Caco-2 (cell line): ENCODE measurements around the gene HUWE1. TPM values are rescaled to one million over a fixed set of nuclear protein-coding genes. Genes with fewer than 3 reads are reported as not detected.

Experiments
- BruUV-seq: library from RNA; stranded (reverse); fragments of 400-500 nt; replicated peaks from 2 replicates; lab custom pipeline; 2021; lab: Mats Ljungman, UMichigan
- CTCF ChIA-PET: fragments of 300-600 bp; sonication (Branson Sonifier 250); formaldehyde crosslinking; loops from one replicate; lab custom pipeline; 2022; ENCODE audit warnings: antibody characterized with exemption; lab: Charles Lee
- POLR2A ChIA-PET: fragments of 300-600 bp; sonication (Branson Sonifier 250); formaldehyde crosslinking; loops from one replicate; lab custom pipeline; 2022; ENCODE audit warnings: antibody characterized with exemption; lab: Charles Lee
- DNase-seq, 2 experiments: peaks; one replicate each; pipeline versions ENCODE4 v3.0.0 to v3.0.0-alpha.2; 2020 to 2022
- H3K27me3 ChIP-seq: replicated peaks from 2 replicates; pipeline ENCODE4 v1.6.0; 2011; ENCODE audit warnings: low read length; ENCODE audit not compliant: control insufficient read depth, insufficient read depth
- H3K36me3 ChIP-seq: 2 replicates; pipeline ENCODE4 v1.5.1; 2011; ENCODE audit warnings: low read length; ENCODE audit not compliant: control insufficient read depth, insufficient read depth
- H3K4me1 ChIP-seq: fragments of 250-450 bp; sonication (Bioruptor Pico); 2 replicates; pipeline ENCODE4 v1.5.1; 2020; ENCODE audit warnings: mild to moderate bottlenecking
- H3K4me3 ChIP-seq: 2 replicates; pipeline ENCODE4 v1.5.1; 2011; ENCODE audit warnings: low read depth, mild to moderate bottlenecking, control low read depth, low read length
- H3K9me3 ChIP-seq: fragments of 250-450 bp; sonication (Bioruptor Pico); 2 replicates; pipeline ENCODE4 v1.5.1; 2020; ENCODE audit warnings: mild to moderate bottlenecking, moderate library complexity
- H3K27ac Mint-ChIP-seq: one replicate; pipeline ENCODE4 v1.8.0; 2022; ENCODE audit warnings: mixed read lengths; ENCODE audit not compliant: unreplicated experiment
- H3K27me3 Mint-ChIP-seq: one replicate; pipeline ENCODE4 v1.8.0; 2022; ENCODE audit warnings: mixed read lengths; ENCODE audit not compliant: insufficient read depth, unreplicated experiment
- H3K36me3 Mint-ChIP-seq: one replicate; pipeline ENCODE4 v1.8.0; 2022; ENCODE audit warnings: mild to moderate bottlenecking, mixed read lengths; ENCODE audit not compliant: insufficient read depth, unreplicated experiment
- H3K4me1 Mint-ChIP-seq: one replicate; pipeline ENCODE4 v1.8.0; 2022; ENCODE audit warnings: low read depth, mixed read lengths; ENCODE audit not compliant: unreplicated experiment
- H3K4me3 Mint-ChIP-seq: one replicate; pipeline ENCODE4 v1.8.0; 2022; ENCODE audit warnings: mild to moderate bottlenecking, moderate library complexity, mixed read lengths; ENCODE audit not compliant: unreplicated experiment
- H3K9me3 Mint-ChIP-seq: one replicate; pipeline ENCODE4 v1.8.0; 2022; ENCODE audit warnings: mixed read lengths; ENCODE audit not compliant: unreplicated experiment
- intact Hi-C: fragments of 100-400 bp; cut with micrococcal nuclease; formaldehyde crosslinking; loops from one replicate; pipeline ENCODE4 v1.10.0; 2022; ENCODE audit not compliant: unreplicated experiment
- total RNA-seq: library from RNA; stranded (reverse); gene quantifications from 2 replicates; pipeline ENCODE4 v1.2.3, GENCODE V29; 2022
- TF ChIP-seq, protein P1 (sequence below), 2 experiments: fragments of 200-600 bp in 1 of 2; IDR thresholded peaks; 1 replicate in 1 of 2; 2 replicates in 1 of 2; pipeline versions ENCODE4 v1.5.1 to v1.8.0; 2011 to 2022; ENCODE audit warnings: antibody characterized with exemption in 1 of 2, control low read depth in 1 of 2, inconsistent platforms in 1 of 2, low read depth in 1 of 2, low read length in 1 of 2, mild to moderate bottlenecking in 1 of 2, moderate library complexity in 1 of 2; ENCODE audit not compliant: insufficient read depth in 1 of 2, severe bottlenecking in 1 of 2, unreplicated experiment in 1 of 2

Gene HUWE1
- total RNA-seq, 1 experiment from 2014 or later, result 222 TPM

DNA sequence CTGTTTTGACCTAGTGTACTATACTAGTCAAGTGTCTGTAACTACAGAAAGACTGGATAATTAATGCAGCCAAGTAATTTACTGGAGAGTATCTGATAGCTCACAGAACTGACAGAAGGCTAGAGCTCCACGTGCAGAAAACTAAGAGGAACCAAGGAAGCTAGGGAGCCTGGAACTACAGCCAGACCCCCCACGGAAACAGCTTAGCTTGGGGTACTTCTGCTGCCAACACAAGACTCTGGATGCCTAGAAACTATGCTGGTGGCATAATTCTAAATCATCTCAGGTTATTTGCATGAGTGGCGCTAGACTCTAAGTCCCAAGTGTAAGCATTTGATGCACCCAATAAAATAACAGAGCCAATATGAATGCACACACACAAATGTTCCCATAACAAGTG is 26.5 kb downstream of the HUWE1 start:
- Mint-ChIP-seq H3K36me3 (peaks cover 24% of the 10 kb centered on the region), H3K9me3 (no peaks in the 10 kb centered on the region), H3K4me3 (no peak overlapping the region), H3K4me1 (no peaks in the 10 kb centered on the region), H3K27ac (no peak overlapping the region), H3K27me3 (no peaks in the 10 kb centered on the region)
- DNase-seq, result no peak
- H3K4me1 ChIP-seq, result no peaks in the 10 kb centered on the region
- intact Hi-C loops, result no loop called here
- no peaks in the 10 kb centered on the region for H3K9me3 ChIP-seq
- no TSS peak for BruUV-seq
- POLR2A ChIA-PET, result no interaction called here
- TF ChIP-seq, protein P1, sequence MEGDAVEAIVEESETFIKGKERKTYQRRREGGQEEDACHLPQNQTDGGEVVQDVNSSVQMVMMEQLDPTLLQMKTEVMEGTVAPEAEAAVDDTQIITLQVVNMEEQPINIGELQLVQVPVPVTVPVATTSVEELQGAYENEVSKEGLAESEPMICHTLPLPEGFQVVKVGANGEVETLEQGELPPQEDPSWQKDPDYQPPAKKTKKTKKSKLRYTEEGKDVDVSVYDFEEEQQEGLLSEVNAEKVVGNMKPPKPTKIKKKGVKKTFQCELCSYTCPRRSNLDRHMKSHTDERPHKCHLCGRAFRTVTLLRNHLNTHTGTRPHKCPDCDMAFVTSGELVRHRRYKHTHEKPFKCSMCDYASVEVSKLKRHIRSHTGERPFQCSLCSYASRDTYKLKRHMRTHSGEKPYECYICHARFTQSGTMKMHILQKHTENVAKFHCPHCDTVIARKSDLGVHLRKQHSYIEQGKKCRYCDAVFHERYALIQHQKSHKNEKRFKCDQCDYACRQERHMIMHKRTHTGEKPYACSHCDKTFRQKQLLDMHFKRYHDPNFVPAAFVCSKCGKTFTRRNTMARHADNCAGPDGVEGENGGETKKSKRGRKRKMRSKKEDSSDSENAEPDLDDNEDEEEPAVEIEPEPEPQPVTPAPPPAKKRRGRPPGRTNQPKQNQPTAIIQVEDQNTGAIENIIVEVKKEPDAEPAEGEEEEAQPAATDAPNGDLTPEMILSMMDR (IDR thresholded peaks at IDR 0.05; ENCODE audit: insufficient read depth in 1 of 2, low read depth in 1 of 2, low read length in 1 of 2, severe bottlenecking in 1 of 2, unreplicated experiment in 1 of 2), result no peak
- H3K27me3 ChIP-seq, result no peaks in the 10 kb centered on the region
- H3K4me3 ChIP-seq, result no peak overlapping the region
- no peaks in the 10 kb centered on the region for H3K36me3 ChIP-seq
- CTCF ChIA-PET, result no interaction called here

DNA sequence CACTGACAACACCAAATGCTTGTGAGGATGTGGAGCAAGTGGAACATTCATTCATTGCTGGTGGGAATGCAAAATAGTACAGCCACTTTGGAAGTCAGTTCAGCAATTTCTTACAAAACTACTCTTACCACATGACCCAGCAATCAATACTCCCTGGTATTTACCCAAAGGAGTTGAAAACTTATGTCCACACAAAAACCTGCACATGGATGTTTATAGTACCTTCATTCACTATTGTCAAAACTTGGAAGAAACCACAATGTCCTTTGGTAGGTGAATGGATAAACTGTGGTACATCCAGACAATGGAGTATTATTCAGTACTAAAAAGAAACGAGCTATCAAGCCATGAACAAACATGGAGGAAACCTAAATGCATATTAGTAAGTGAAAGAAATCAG is 27.5 kb downstream of the HUWE1 start:
- TF ChIP-seq, protein P1 (IDR thresholded peaks at IDR 0.05; ENCODE audit: insufficient read depth in 1 of 2, low read depth in 1 of 2, low read length in 1 of 2, severe bottlenecking in 1 of 2, unreplicated experiment in 1 of 2), result no peak
- H3K27me3 ChIP-seq, result no peaks in the 10 kb centered on the region
- no peaks in the 10 kb centered on the region for H3K4me1 ChIP-seq
- ChIA-PET POLR2A (no interaction called here), CTCF (no interaction called here)
- BruUV-seq, result no TSS peak
- H3K9me3 ChIP-seq, result no peaks in the 10 kb centered on the region
- no peaks in the 10 kb centered on the region for H3K9me3 Mint-ChIP-seq
- H3K36me3 ChIP-seq, result no peaks in the 10 kb centered on the region
- H3K27ac Mint-ChIP-seq, result no peak overlapping the region
- H3K27me3 Mint-ChIP-seq, result no peaks in the 10 kb centered on the region
- no peak for DNase-seq
- H3K4me3 ChIP-seq, result no peak overlapping the region
- no peak overlapping the region for H3K4me3 Mint-ChIP-seq
- peaks cover 26% of the 10 kb centered on the region for H3K36me3 Mint-ChIP-seq
- intact Hi-C loops, result no loop called here
- no peaks in the 10 kb centered on the region for H3K4me1 Mint-ChIP-seq

DNA sequence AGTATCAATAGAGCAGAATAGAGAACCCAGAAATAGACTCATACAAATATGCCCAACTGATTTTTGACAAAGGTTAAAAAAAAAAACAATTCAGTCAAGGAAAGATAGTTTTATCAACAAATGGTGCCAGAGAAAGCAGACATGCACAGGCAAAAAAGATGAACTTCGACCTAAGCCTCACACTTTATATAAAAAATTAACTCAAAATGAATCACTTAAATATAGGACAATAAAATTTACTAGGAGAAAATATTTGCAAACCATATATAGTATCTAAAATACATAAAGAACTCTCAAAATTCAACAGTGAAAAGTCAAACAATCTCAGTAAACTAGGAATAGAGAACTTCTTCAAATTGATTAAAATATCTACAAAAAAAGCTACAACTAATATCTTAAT is 29.7 kb downstream of the HUWE1 start:
- no peak for DNase-seq
- Histone ChIP-seq H3K9me3 (no peaks in the 10 kb centered on the region), H3K36me3 (no peaks in the 10 kb centered on the region), H3K4me1 (no peaks in the 10 kb centered on the region), H3K27me3 (no peaks in the 10 kb centered on the region), H3K4me3 (no peak overlapping the region)
- intact Hi-C loops, result no loop called here
- H3K4me1 Mint-ChIP-seq, result no peaks in the 10 kb centered on the region
- H3K9me3 Mint-ChIP-seq, result no peaks in the 10 kb centered on the region
- H3K4me3 Mint-ChIP-seq, result no peak overlapping the region
- BruUV-seq, result no TSS peak
- ChIA-PET POLR2A (no interaction called here), CTCF (no interaction called here)
- peaks cover 30% of the 10 kb centered on the region for H3K36me3 Mint-ChIP-seq
- H3K27ac Mint-ChIP-seq, result no peak overlapping the region
- TF ChIP-seq, protein P1 (IDR thresholded peaks at IDR 0.05; ENCODE audit: insufficient read depth in 1 of 2, low read depth in 1 of 2, low read length in 1 of 2, severe bottlenecking in 1 of 2, unreplicated experiment in 1 of 2), result no peak
- H3K27me3 Mint-ChIP-seq, result no peaks in the 10 kb centered on the region
